HCT116 (cell line): ENCODE measurements around the gene OSBP2.

Experiments used
- CTCF ChIP-seq, 3 experiments: fragments of 200-600 bp in 1 of 3; sonication (generic) in 1 of 3; IDR thresholded peaks in 2 of 3; conservative IDR thresholded peaks in 1 of 3; 2 replicates each; pipeline ENCODE4 v1.5.1; 2012 to 2017; ENCODE audit warnings: low read depth in 2 of 3, low read length in 2 of 3, antibody characterized with exemption in 1 of 3, borderline replicate concordance in 1 of 3, control low read depth in 1 of 3, mild to moderate bottlenecking in 1 of 3, mixed read lengths in 1 of 3, mixed run types in 1 of 3, moderate library complexity in 1 of 3; ENCODE audit not compliant: insufficient read depth in 1 of 3
- EZH2 ChIP-seq: fragments of 200-600 bp; sonication (generic); IDR thresholded peaks from 2 replicates; pipeline ENCODE4 v1.6.1; 2017; ENCODE audit warnings: antibody characterized with exemption, mixed run types
- EZH2phosphoT487 ChIP-seq: fragments of 200-600 bp; IDR thresholded peaks from 2 replicates; pipeline ENCODE4 v1.6.1; 2018; ENCODE audit warnings: antibody characterized with exemption, borderline replicate concordance
- POLR2A ChIP-seq: IDR thresholded peaks from 2 replicates; pipeline ENCODE4 v1.7.0; 2011; ENCODE audit warnings: borderline replicate concordance; ENCODE audit not compliant: insufficient read depth, insufficient read length; ENCODE audit errors: extremely low read depth
- TCF7L2 ChIP-seq: IDR thresholded peaks from 2 replicates; pipeline ENCODE4 v1.7.0; 2011; ENCODE audit warnings: borderline replicate concordance, inconsistent platforms; ENCODE audit not compliant: insufficient read depth, insufficient read length; ENCODE audit errors: extremely low read depth
- YY1 ChIP-seq: IDR thresholded peaks from 2 replicates; pipeline ENCODE4 v1.6.1; 2011; ENCODE audit warnings: low read length, low read depth, moderate library complexity, mild to moderate bottlenecking; ENCODE audit not compliant: insufficient replicate concordance; ENCODE audit errors: extremely low read depth
- ZBTB33 ChIP-seq: IDR thresholded peaks from 2 replicates; pipeline ENCODE4 v1.6.1; 2011; ENCODE audit warnings: mild to moderate bottlenecking, low read length, moderate library complexity; ENCODE audit not compliant: insufficient replicate concordance; ENCODE audit errors: extremely low read depth

GRCh38 chr22:30876915-30877553 lies 182.4 kb downstream of the OSBP2 start:
- no peak for TF ChIP-seq EZH2
- no peak for TF ChIP-seq ZBTB33
- no peak for TF ChIP-seq EZH2phosphoT487
- TF ChIP-seq POLR2A, result no peak
- TF ChIP-seq CTCF (IDR thresholded peaks at IDR 0.05 in 2 of 3, conservative IDR thresholded peaks at IDR 0.05 in 1 of 3; ENCODE audit: borderline replicate concordance in 1 of 3, insufficient read depth in 1 of 3, low read depth in 2 of 3, low read length in 2 of 3), result no peak
- TF ChIP-seq YY1, result no peak
- no peak for TF ChIP-seq TCF7L2
